GM20000 (cell line): ENCODE data around the gene C16orf86.

ENCODE experiments used
- DNase-seq: peaks from one replicate; pipeline ENCODE4 v3.0.0; 2012; ENCODE audit warnings: low spot score
- CTCF ChIP-seq: IDR thresholded peaks from 2 replicates; pipeline ENCODE4 v1.5.1; 2012; ENCODE audit warnings: mild to moderate bottlenecking, control low read depth; ENCODE audit errors: extremely low read depth, missing control alignments

C16orf86 gene

DNA sequence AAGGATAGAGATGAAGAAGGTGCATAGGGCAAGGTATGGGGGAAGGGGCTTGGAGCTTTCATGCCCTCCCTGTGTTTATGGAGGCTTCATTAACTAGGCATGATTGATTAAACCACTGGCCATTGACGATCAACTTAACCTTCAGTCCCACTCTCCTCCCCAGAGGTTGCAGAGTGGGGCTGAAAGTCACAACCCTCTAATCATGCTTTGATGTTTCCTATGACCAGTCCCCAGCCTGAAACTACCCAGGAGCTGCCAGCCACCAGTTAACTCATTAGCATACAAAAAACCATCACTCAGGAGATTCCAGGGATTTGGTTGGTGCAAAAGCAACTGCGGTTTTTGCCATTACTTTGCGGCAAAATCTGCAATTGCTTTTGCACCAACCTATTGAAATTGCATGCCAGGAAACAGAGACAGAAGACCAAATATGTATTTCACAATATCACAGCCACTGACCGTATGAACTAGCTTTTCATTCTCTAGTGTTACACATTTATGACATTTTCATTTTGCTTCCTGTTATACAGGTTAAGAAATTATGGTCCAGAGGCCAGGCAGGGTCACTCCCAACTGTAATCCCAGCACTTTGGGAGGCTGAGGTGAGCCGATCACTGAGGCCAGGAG, 47.1 kb downstream of the C16orf86 start:
- no peak for DNase-seq
- no peak for TF ChIP-seq CTCF

DNA sequence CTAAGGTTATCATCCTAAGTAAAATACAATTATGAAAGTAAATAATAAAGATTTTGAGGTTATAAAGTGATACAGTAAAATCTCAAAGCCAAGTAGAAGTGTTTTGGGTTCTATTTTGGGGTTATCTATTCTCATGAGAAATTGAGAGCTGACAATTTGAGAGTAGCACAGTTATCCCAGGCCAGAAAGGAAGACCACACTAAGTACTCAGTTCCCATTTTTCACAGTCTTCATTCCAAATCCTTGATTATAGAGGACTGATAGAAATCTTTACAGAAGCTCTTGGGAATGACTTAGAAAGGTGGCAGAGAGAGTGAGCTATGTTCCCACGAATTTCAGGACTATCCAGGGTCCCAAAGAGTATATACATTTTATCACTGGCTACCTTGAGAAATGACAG, 47.9 kb downstream of the C16orf86 start:
- DNase-seq: no peak
- no peak for TF ChIP-seq CTCF

DNA sequence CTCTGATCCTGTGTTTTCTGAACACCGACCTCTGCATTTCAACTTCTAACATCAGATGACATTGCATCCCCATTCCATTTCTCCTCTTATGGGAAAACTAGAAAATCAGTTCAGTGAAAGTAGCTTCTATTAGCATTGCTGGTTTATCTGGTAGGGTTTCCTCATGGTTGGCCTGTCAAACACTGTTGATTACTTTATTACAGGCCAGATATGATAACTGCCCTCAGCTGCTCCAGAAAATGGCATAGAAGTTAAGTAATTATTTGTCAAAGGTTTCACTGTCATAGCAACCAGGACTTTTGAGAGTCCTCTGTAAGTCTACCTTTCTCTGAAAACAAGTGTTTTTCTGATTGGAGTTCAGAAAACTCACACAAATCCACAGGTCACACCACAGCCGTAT, 49.5 kb downstream of the C16orf86 start:
- no peak for TF ChIP-seq CTCF
- DNase-seq: no peak
